ENCODE data around the gene DGKB. TPM values are rescaled to one million over a fixed set of nuclear protein-coding genes. Genes with fewer than 3 reads are reported as not detected.

The DGKB gene
- total and polyA plus RNA-seq, 9 donors = under 0.01 to 1.3 (median 0.28) TPM; not detected in 2

- WGBS, 3 donors = 13 to 27% (median 19%) methylated on average over 1 of the region's 1 CpG
Measured at GRCh38 chr7:14806891-14807290, 95.7 kb downstream of the DGKB start.

GRCh38 chr7:14805105-14805719 is 97.3 kb downstream of the DGKB start:
- H3K4me3 ChIP-seq = no peak overlapping the region
- TF ChIP-seq, protein P1, sequence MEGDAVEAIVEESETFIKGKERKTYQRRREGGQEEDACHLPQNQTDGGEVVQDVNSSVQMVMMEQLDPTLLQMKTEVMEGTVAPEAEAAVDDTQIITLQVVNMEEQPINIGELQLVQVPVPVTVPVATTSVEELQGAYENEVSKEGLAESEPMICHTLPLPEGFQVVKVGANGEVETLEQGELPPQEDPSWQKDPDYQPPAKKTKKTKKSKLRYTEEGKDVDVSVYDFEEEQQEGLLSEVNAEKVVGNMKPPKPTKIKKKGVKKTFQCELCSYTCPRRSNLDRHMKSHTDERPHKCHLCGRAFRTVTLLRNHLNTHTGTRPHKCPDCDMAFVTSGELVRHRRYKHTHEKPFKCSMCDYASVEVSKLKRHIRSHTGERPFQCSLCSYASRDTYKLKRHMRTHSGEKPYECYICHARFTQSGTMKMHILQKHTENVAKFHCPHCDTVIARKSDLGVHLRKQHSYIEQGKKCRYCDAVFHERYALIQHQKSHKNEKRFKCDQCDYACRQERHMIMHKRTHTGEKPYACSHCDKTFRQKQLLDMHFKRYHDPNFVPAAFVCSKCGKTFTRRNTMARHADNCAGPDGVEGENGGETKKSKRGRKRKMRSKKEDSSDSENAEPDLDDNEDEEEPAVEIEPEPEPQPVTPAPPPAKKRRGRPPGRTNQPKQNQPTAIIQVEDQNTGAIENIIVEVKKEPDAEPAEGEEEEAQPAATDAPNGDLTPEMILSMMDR (IDR thresholded peaks at IDR 0.05) = no peak
- TF ChIP-seq EP300 (IDR thresholded peaks at IDR 0.05) = no peak
- TF ChIP-seq POLR2A (IDR thresholded peaks at IDR 0.05) = no peak
- H3K27me3 ChIP-seq = no peaks in the 10 kb centered on the region
- WGBS, 3 donors = 91 to 95% (median 91%) methylated on average over 2 of the region's 2 CpGs
- H3K4me1 ChIP-seq (ENCODE audit: insufficient read depth) = no peaks in the 10 kb centered on the region
- intact Hi-C loops (cut with DNase I) = no loop called here
- no peak overlapping the region for H3K27ac ChIP-seq
- no peaks in the 10 kb centered on the region for H3K36me3 ChIP-seq
- H3K9me3 ChIP-seq = no peaks in the 10 kb centered on the region
- DNase-seq = no peak

More at GRCh38 chr7:14806891-14807290, 95.7 kb downstream of the DGKB start:
- DNase-seq = no peak
- TF ChIP-seq EP300 (IDR thresholded peaks at IDR 0.05) = no peak
- no peak for TF ChIP-seq POLR2A (IDR thresholded peaks at IDR 0.05)
- TF ChIP-seq, protein P1 (IDR thresholded peaks at IDR 0.05) = no peak
- H3K36me3 ChIP-seq = no peaks in the 10 kb centered on the region
- H3K4me1 ChIP-seq (ENCODE audit: insufficient read depth) = no peaks in the 10 kb centered on the region
- no peaks in the 10 kb centered on the region for H3K27me3 ChIP-seq
- H3K4me3 ChIP-seq = no peak overlapping the region
- intact Hi-C loops (cut with DNase I) = no loop called here
- H3K9me3 ChIP-seq = no peaks in the 10 kb centered on the region
- H3K27ac ChIP-seq = no peak overlapping the region

DNA sequence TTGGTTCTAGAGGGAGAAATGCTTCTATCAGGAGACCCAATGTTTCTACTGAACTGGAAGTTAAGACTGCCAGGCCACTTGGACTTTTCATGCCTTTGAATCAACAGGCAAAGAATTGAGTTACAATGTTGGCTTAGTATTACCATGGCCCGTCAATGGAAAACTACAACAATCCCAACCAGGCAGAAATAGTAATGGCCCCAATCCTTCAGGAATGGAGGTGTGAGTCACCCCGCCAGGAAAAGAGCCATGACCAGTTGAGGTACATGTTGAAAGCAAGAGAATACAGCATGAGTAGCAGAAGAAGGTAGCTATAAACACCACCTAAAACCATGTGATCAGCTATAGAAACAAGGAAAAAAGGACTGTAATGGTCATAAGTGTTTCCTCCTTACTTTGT is 101.9 kb downstream of the DGKB start:
- intact Hi-C loops (cut with DNase I) = no loop called here
- H3K4me1 ChIP-seq (ENCODE audit: insufficient read depth) = no peaks in the 10 kb centered on the region
- DNase-seq = no peak
- H3K9me3 ChIP-seq = no peaks in the 10 kb centered on the region
- H3K36me3 ChIP-seq = no peaks in the 10 kb centered on the region
- H3K27me3 ChIP-seq = no peaks in the 10 kb centered on the region
- TF ChIP-seq POLR2A (IDR thresholded peaks at IDR 0.05) (no peak), EP300 (IDR thresholded peaks at IDR 0.05) (no peak)
- TF ChIP-seq, protein P1 (IDR thresholded peaks at IDR 0.05) = no peak
- 91 to 96% (median 93%) methylated on average over 2 of the region's 2 CpGs for WGBS, 3 donors
- H3K27ac ChIP-seq = no peak overlapping the region
- no peak overlapping the region for H3K4me3 ChIP-seq

DNA sequence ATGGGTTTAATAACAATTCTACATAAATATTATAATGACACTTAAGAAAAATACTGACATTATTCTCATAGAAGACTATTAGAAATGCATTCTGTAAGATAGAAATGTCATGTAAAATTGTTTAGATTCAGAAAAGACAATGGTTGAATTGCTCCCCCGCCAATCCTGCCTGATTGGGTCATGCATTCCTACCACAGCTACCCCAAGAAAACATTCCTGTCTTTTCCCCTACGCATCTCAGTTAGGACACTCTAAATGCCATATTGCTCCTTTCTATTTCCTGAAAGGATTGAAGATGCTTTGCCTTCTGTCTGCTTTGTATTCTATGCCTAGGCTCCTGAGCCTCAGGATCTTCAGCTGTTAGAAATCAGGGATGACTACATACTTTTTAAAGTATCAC is 109.4 kb downstream of the DGKB start:
- no peaks in the 10 kb centered on the region for H3K27me3 ChIP-seq
- H3K9me3 ChIP-seq = no peaks in the 10 kb centered on the region
- intact Hi-C loops (cut with DNase I) = no loop called here
- no peak overlapping the region for H3K4me3 ChIP-seq
- H3K4me1 ChIP-seq (ENCODE audit: insufficient read depth) = no peaks in the 10 kb centered on the region
- no peak for DNase-seq
- H3K36me3 ChIP-seq = no peaks in the 10 kb centered on the region
- TF ChIP-seq POLR2A (IDR thresholded peaks at IDR 0.05) (no peak), EP300 (IDR thresholded peaks at IDR 0.05) (no peak)
- TF ChIP-seq, protein P1 (IDR thresholded peaks at IDR 0.05) = no peak
- H3K27ac ChIP-seq = no peak overlapping the region
- 87 to 95% (median 94%) methylated on average over 2 of the region's 2 CpGs for WGBS, 3 donors

Measured in ovary (tissue), 9 donors.